NCI-H526 treated with DMSO at 0.1 percent for 48 hours (cell line): Measurements from ENCODE around the gene MTF2.

Experiments used
- DNase-seq: peaks from one replicate; lab custom pipeline; 2025; lab: John Stamatoyannopoulos, UW

MTF2 gene

GRCh38 chr1:93083979-93084378 lies 4.9 kb downstream of the MTF2 start:
- no peak for DNase-seq

GRCh38 chr1:93087532-93087931 lies 8.4 kb downstream of the MTF2 start:
- no peak for DNase-seq

GRCh38 chr1:93093332-93094006 lies 14.4 kb downstream of the MTF2 start:
- no peak for DNase-seq

DNA sequence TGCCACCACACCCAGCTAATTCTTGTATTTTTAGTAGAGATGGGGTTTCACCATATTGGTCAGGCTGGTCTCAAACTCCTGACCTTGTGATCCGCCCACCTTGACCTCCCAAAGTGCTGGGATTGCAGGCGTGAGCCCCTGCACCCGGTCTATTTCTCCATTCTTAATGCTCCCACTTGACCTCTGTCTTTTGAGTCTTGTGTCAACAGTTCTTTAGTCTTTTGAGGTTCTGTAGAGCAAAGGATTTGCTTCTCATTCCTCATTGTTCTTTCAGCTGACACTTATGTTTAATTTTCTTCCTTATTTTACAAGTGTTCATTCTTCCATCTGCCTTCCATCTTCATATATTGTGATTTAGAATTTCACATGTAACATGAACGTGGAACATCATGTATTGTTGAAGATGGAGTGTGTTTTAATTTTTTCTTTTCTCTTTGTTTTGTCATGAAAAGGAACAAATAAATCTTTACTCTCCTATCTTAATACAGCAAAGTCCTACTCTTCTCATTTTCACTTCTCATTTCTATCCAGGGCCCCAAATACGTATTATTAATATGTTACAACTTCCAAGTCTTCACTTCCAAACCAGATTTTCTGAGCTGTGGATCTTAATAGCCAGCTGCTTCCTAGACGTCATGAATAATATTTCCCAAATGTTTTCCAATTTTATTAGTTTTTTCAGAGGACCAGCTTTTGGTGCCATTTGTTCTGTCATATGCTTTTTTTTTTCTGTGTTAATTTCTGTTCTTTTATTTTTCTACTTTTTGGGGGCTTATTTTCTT lies 16.9 kb downstream of the MTF2 start:
- DNase-seq, result no peak

DNA sequence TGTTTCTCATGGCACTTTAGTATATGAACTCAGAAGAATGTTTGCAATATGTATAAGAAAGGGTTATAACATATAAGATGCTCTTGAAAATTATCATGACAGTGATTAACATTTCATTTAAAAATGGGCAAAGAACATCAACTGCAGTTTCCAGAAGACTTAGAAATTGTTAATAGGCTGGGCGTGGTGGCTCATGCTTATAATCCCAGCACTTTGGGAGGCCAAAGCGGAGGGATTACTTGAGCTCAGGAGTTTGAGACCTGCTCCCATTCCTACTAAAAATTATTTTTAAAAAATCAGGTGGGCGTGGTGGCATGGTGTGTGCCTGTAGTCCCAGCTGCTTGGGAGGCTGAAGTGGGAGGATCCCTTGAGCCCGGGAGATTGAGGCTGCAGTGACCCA lies 23.1 kb downstream of the MTF2 start:
- DNase-seq, result no peak

- no peak for DNase-seq
These were observed 27.1 kb downstream of the MTF2 start for GRCh38 chr1:93106226-93106625.

DNA sequence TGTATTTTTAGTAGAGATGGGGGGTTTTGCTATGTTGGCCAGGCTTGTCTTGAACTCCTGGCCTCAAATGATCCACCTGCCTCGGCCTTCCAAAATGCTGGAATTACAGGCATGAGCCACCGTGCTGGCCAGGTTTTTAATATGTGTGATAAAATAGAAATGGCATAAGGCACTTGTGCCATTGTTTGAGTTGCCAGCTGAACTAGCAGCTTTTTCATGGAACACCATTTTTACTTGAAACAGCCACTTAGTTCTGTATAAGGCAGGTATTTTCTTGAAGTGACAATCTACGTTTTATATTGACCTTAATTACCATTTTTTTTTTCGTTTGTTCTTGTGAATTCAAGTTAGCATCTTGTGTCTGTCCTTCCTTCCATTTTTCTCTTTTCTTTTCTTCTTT lies 28.3 kb downstream of the MTF2 start:
- no peak for DNase-seq

GRCh38 chr1:93108335-93108734 lies 29.3 kb downstream of the MTF2 start:
- DNase-seq, result no peak

GRCh38 chr1:93109578-93109977 lies 30.5 kb downstream of the MTF2 start:
- no peak for DNase-seq

- DNase-seq, result no peak
These were observed 32.0 kb downstream of the MTF2 start for GRCh38 chr1:93111065-93111464.

DNA sequence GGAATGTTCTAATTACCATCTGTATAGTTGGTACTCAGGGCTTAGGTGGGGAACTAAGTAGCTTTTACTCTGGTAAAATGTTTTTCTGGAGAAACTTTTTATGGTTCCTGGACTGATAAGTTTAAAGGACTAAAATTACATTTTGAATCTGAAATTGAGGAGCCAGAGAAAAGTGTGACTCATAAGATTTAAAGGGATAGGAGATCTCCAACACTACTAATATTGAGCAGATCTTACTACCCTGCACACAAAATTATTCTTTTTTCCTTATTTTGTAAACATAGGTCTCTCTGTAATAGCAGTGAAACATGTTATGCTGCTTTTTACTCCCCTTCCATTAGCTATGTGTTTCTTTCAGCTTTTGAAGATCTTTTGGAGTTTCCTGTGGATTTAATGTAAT lies 32.5 kb downstream of the MTF2 start:
- no peak for DNase-seq

DNA sequence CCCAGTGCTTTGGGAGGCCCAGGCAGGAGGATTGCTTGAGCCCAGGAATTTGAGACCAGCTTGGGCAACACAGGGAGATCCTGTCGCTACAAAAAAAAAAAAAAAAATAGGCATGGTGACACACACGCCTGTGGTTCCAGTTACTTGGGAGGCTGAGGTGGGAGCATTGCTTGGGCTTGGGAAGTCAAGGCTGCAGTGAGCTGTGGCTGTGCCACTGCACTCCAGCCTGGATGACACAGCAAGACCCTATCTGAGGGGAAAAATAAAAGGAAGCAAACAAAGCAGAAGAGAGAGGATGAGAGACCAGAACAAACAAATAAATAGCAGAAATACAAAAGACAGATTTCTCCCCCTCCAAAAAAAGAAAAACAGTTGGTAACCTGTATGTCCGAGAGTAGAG lies 34.0 kb downstream of the MTF2 start:
- no peak for DNase-seq

- DNase-seq, result no peak
These were observed 35.3 kb downstream of the MTF2 start for GRCh38 chr1:93114391-93114790.

DNA sequence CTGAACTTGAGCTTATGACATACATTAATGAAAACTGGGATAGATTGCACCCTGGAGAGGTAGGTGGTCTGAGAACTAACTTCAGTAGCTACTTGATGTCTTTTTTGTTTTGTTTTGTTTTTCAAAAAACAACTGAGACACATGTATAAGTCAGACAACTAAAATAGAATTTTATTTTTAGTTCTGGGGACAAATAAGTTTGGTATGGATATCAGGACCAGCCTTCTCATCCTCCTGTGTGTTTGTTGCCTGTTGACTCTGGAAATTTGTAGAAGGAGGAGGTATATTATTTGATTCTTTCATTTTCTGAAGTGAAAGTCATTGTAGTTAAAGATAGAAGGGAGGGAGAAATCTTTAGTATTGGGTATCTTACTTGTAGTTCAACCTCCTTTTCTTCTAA lies 41.5 kb downstream of the MTF2 start:
- no peak for DNase-seq

DNA sequence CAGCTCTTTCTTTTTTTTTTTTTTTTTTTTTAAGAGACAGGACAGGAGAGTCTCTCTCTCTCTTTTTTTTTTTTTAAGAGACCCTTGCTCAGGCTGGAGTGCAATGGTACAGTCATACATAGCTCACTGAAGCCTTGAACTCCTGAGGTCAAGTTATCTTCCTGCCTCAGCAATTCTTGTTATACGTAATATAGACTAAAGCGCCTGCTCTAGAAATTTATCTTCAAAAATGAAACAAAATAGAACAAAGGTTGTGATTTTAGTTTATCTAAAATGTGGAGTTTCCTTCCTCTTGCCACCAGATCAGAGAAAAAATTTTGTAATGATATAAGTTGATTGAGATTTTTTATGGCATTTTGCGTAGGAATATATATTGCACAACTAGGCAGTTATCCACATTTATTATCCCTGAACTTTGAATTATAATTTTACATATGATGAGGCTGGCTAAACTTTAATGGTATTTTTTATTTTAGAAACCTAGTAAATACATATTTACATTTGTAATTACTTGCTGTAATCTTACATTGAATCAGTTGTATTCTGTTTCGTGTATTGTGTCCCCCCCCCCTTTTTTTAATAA lies 44.2 kb downstream of the MTF2 start:
- no peak for DNase-seq

- DNase-seq, result no peak
These were observed 45.7 kb downstream of the MTF2 start for GRCh38 chr1:93124556-93125355.

DNA sequence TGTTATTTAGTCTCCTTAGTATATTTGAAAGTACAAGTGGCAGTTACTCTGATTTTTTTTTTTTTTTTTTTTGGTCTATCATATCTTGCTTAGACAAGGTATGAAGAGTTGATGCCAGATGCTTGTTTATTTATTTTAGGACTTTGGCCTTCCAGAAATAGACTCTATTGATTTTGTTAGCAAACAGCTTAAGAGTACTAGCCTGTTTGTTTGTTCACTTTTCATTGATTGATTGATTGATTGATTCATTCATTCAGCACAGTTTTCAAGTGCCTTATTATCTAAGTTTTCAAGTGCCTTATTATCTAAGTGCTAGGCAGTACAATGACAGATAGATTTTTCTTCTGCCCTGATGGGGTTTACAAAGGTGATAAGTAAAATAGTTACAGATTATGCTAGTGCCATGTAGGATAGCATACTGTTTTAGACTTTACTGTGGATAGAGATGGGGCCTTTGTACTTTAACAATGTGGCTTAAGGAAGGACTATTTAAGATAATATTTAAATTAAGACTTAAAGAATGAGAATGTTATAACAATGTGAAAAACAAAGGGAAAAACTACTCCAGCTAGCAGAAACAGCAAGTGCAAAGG lies 50.5 kb downstream of the MTF2 start:
- DNase-seq, result no peak

GRCh38 chr1:93132638-93133037 lies 53.6 kb downstream of the MTF2 start:
- no peak for DNase-seq

GRCh38 chr1:93136445-93136844 lies 57.4 kb downstream of the MTF2 start:
- DNase-seq, result no peak

GRCh38 chr1:93137604-93138292 lies 58.7 kb downstream of the MTF2 start:
- DNase-seq, result no peak

GRCh38 chr1:93140106-93140505 lies 61.0 kb downstream of the MTF2 start:
- DNase-seq, result no peak

- DNase-seq, result no peak
These were observed 63.1 kb downstream of the MTF2 start for GRCh38 chr1:93142161-93142560.
